Activated T-helper 9 cell treated with anti-CD3 and anti-CD28 coated beads, Interleukin-2, amount 50 U/mL, for 16 hours (primary cell): ENCODE data around the gene TNKS2.
"Not testable (repeated sequence)": the region's sequence is repeated elsewhere in the genome, so short reads cannot be mapped to it uniquely, and the experiment has no call there.

ENCODE experiments used
- DNase-seq: peaks from one replicate; pipeline ENCODE4 v3.0.0-alpha.2; 2020; ENCODE audit warnings: low read depth

Gene TNKS2

DNA sequence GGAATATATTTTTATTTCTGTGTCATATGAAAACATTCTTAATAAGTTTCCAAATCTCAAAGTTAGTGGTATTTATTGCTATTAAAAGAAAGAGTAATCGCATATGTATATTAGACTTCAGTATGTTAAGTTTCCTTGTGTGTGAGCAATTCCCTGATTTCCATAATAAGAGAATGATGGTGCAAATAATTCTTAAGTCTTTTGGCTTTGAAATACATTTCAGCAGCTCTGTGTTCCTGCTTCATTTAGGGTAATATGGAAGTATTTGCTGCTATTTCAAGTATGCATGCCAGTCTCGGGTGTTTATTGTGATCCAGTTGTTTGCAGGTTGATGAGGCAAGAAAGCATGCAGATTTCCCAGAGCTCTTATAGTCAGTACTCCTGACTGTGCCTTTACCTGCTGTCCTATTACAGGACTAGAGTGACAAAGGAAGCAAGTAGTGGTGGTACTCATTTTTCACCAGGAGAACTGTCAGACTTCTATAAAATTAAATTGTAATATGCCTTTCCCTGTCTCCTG is 67.4 kb downstream of the TNKS2 start:
- DNase-seq = no peak

- no peak for DNase-seq
Measured at GRCh38 chr10:91875156-91875555, 76.9 kb downstream of the TNKS2 start.

- no peak for DNase-seq
Measured at GRCh38 chr10:91875779-91876178, 77.6 kb downstream of the TNKS2 start.

GRCh38 chr10:91879515-91880170 is 81.4 kb downstream of the TNKS2 start:
- no peak for DNase-seq

DNA sequence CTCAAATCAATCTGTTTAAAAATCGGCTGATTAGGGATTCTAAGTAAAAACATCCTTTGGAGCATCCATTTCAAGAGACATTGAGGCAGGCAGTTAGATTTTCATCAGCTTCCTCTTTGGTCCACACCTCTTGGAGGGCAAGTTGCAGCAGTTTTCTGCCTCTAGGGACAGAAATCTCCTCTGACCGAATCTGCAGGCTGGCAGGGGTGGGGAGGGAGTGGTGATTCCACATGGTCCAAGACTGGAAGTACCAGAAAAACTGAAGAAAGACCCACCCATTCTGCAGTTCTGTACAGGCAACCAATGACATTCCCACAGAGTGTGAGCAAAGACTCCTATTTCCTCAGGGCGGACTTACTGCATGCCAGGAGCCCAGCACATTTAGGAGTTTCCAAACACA is 82.1 kb downstream of the TNKS2 start:
- DNase-seq = no peak

- DNase-seq = no peak
Measured at GRCh38 chr10:91883549-91884444, 85.6 kb downstream of the TNKS2 start.

DNA sequence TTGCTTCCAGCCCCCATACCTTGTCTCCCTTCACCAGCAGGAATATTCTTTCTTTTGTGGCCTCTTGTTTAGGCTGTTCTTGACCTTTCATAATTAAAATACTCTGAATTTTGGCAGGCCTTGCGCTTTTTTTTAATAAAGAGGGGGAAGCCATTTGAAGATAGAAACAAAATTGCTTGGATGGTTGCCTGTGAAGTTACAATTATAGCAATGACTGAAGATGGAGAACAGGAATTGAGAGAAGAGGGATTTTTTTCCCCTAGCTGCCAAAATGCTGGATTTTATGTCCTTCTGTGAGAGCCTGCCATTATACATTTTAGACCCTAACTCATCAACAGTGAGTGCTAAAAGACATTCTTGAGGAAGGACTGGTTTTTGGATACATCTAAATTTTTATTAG is 86.3 kb downstream of the TNKS2 start:
- DNase-seq = no peak

- DNase-seq = no peak
Measured at GRCh38 chr10:91885362-91886079, 87.3 kb downstream of the TNKS2 start.

DNA sequence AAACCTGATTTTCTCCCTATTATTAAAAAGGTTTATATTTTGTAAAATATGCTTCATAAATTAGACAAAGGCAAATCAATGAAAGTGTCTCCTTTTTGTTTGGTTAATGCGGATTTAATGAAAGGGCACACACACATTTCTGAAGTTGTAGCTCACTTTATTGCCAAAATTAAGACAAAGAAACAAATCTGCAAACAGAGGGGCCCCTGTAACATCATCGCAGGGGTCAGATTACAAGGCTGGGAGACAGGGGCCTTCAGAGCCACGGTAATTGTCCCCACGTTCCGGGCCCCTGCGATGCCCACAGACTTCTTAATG is 88.7 kb downstream of the TNKS2 start:
- no peak for DNase-seq

GRCh38 chr10:91887272-91888076 is 89.2 kb downstream of the TNKS2 start:
- DNase-seq = no peak

DNA sequence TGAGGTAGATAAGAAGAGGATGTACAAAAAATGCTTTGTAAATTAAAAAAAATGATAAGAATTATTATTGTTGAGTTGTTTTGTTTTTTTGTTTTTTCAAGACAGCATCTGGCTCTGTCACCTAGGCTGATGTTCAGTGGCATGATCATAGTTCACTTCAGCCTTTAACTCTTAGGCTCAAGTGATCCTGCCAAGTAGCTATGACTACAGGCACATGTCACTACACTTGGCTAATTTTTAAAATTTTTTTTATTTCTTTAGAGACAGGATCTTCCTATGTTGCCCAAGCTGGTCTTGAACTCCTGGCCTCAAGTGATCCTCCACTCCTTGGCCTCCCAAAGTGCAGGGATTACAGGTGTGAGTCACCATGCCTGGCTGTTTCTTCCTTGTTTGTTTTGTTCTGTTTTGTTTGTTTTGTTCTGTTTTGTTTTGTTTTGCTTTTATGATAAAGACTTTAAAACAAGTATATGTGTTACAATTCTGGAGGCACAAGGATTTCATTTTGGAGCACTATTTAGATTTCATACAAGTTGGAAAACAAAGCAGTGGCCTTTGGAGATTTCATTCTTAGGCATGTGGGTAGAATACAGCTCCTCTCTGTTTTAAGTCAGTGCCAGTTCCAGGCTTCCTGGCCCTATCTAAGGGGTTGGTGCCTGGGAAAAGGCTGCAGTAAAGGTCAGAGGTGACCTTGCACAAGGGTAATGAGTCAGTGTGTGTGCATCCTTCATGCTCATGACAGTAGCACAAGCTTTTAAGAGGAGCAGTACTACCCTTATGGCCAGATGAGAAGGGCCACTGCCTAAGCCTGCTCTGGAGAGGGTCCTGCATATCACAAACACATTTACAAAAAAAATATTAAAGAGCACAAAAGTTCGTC is 93.1 kb downstream of the TNKS2 start:
- DNase-seq = no peak

DNA sequence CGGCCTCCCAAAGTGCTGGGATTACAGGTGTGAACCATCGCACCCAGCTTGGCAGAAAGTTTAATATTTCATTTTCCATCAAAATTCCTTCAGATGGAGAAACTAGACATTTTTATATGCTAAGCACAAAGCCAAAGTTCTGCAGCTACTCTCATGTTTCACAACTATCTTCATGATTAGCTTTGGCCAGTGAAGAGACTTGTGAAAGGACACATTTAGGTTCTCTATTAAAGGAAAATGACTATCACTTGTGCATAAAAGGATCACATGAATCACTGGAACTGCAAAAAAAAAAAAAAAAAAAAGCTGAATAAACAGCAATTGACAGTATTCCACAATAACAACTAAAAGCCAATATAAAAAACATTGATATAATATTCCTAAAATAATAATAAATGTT is 94.8 kb downstream of the TNKS2 start:
- DNase-seq = no peak

DNA sequence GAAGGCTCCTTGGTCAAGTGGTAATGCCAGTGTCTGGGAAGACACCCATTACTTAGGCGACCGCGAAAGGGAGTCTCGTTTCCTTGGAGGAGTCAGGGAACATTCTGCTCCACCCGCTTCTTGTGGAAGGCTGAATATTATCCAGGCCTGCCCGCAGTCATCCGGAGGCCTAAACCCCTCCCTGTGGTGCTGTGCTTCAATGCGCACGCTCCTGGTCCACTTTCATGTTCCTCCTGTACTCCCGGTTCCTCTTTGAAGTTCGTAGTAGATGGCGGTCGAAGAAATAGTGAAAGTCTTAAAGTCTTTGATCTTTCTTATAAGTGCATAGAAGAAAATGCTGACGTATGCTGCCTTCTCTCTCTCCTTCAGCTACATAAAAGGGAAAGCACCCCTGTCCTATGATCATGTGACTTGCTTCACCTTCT is 96.0 kb downstream of the TNKS2 start:
- DNase-seq = not testable (repeated sequence)

DNA sequence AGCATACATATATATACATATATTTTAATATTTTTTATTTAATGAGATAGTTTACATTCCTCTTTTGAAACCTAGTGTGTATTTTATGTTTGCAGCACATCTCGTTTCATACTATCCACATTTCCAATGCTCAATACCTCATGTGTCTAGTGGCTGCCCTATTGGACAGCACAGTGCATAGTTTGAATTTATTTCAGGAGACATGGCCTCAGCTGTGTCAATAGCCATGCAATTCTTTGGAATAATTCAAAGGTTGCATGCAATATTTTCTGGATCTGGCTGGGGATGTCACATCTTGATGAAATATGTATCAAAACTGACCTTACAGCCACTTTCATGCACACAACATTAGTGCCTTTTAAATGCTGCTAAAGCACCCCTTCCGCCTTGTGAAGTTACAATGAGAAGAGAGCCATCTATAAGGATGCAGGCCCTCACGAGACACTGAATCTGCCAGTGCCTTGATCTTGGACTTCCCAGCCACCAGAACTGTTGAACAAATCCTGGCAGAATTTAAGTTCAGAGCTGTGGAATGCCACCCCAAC is 98.1 kb downstream of the TNKS2 start:
- DNase-seq = no peak

DNA sequence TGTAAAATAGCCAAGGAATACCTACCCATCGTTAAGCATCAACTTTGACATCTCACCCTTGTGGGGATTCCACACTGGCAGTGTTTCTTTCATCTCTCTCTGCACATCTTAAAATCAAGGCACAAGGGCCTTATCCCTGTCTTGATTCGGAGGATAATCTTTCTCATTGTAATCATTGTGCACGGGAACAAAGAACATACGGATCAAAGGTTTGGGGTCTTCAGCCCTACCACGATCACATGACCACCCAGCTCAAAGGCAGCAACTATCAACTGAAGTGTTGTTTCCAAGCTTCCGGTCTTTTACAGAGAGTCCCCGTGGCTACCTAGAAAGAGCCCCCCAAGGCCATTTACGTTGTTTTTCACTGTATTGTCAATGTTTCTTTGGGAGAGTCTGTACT is 99.2 kb downstream of the TNKS2 start:
- no peak for DNase-seq

DNA sequence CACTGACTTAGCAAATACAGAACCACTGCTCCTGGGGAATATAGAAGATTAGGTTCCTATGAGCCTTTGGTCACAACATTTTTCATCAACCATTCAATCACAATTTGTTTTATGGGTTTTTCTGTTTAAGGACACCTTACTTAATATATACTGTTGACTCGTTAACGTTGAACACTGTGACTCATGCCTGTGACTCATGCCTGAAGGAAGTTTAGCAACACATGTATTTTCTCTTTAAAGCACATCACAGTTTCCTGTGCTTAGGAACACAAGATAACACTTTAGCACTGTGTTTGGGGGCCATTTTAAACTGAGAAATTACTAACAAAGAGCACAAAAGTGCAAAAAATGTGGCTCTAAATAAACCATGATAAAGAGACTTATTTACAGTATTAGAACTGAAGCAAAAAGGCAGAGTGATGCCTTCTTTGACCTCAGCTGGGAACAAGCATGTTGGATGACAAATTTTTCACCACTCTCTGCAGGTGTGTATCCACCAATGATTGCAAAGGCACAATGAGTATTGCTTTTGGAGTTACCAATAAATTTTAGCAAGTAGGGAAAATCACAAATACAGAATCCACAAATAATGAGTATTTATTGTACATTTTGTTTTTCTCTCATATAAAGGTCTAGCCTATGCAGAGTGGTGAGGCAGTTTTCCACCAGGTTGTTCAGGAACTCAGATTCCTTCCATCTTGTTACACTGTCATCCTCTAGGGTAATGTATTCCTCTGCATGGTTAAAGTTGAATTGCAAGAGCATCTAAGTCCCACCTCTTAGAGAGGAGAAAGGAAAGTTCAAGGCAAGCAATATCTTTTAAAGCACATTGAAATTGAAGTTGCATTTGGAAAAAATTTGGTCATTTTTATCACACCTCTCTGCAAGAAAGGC is 103.8 kb downstream of the TNKS2 start:
- DNase-seq = peak; percentile 27

- DNase-seq = no peak
Measured at GRCh38 chr10:91907033-91907594, 108.9 kb downstream of the TNKS2 start.

DNA sequence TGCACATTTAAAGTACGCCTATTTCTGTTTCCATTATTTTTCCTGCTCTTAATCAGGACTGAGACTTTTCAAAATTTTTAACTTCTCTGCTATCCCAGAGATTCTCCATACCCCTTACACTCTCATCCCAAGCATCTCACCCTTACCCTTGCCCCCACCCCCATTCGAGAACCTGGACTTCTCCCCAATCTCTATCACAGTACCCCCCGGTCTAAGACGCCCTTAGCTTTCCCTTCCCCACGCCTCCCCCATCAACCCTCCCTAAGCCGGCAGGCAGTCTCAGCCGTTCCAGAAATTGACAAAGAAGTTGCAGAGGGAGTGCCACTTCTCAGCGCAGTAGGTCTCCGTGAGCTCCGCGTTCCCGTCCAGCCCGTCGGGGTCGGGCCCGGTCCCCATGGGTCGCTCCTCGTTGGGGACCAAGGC is 109.7 kb downstream of the TNKS2 start:
- no peak for DNase-seq
